HFFc6 (cell line): Measurements from ENCODE around the gene MGAT3. TPM values are rescaled to one million over a fixed set of nuclear protein-coding genes. Genes with fewer than 3 reads are reported as not detected.

Experiments used
- DNase-seq: peaks from one replicate; pipeline ENCODE4 v3.0.0-alpha.2; 2018
- H3K27ac Mint-ChIP-seq: 2 replicates; pipeline ENCODE4 v1.8.0; 2020; ENCODE audit warnings: mild to moderate bottlenecking, mixed read lengths
- H3K27me3 Mint-ChIP-seq: 2 replicates; pipeline ENCODE4 v1.8.0; 2021; ENCODE audit warnings: mild to moderate bottlenecking, moderate library complexity, mixed read lengths; ENCODE audit not compliant: insufficient read depth
- H3K36me3 Mint-ChIP-seq: 2 replicates; pipeline ENCODE4 v1.8.0; 2021; ENCODE audit warnings: low read depth, mixed read lengths
- H3K4me1 Mint-ChIP-seq: 2 replicates; pipeline ENCODE4 v1.8.0; 2020; ENCODE audit warnings: low read depth, mixed read lengths
- H3K4me3 Mint-ChIP-seq: 2 replicates; pipeline ENCODE4 v1.8.0; 2020; ENCODE audit warnings: mild to moderate bottlenecking, moderate library complexity, mixed read lengths
- H3K9me3 Mint-ChIP-seq: 2 replicates; pipeline ENCODE4 v1.8.0; 2020; ENCODE audit warnings: mild to moderate bottlenecking, mixed read lengths
- total RNA-seq, 6 experiments: library from RNA; stranded (reverse); fragmentation: NEBNext Ultra II Directional; extraction: Animal tissue kit (Norgen Biotek cat#: 25700); gene quantifications; 2 replicates in 1 of 6; 3 replicates in 5 of 6; pipeline ENCODE4 v1.2.3, GENCODE V29; 2021
- TF ChIP-seq, protein P1 (sequence below): fragments of 200-600 bp; sonication (generic); IDR thresholded peaks from 2 replicates; pipeline ENCODE4 v1.5.0; 2021; ENCODE audit warnings: antibody characterized with exemption, mild to moderate bottlenecking

The MGAT3 gene
- total RNA-seq, 6 experiments from 2014 or later: not detected

DNA sequence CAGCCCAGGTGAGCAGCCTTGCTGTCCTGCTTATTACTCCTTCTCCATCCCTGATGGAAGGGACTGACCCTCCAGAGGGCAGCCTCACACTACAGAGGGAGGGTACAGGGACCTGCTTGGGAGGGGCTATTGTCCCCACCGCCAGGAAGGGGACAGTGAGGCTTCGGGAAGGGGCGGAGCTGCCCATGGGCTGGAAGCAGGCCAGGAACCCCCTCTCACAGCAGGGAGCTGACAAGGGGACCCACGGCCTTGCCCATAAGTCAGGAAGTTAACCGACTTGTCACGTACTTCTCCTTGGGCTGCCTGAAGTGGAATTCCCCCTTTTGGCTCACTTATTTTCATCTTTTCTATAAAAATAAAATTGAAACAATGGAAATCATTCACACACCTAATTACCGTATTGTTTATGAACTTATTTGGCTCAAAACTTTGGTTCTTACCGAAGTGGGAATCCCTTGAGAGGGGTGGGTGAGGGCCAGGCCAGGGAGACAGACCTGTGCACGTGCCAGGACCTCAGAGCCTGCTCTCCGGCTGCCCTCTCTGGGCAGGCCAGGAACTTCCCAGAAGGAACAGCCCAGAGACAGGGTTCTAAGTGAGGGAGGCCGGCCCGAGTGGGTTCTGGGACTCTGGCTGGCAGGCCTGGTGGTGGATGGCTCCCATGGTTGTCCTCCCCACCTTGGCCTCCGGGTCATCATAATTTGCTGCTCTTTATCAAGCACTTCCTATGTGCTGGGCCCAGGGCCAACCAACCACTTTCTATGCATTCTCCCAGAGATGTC lies 5.8 kb downstream of the MGAT3 start:
- Mint-ChIP-seq H3K9me3 (no peaks in the 10 kb centered on the region), H3K4me3 (no peak overlapping the region), H3K36me3 (no peaks in the 10 kb centered on the region), H3K27ac (no peak overlapping the region), H3K4me1 (peaks cover 4% of the 10 kb centered on the region; the same call in 1 of the 2 replicates), H3K27me3 (peaks cover 31% of the 10 kb centered on the region)
- TF ChIP-seq, protein P1, sequence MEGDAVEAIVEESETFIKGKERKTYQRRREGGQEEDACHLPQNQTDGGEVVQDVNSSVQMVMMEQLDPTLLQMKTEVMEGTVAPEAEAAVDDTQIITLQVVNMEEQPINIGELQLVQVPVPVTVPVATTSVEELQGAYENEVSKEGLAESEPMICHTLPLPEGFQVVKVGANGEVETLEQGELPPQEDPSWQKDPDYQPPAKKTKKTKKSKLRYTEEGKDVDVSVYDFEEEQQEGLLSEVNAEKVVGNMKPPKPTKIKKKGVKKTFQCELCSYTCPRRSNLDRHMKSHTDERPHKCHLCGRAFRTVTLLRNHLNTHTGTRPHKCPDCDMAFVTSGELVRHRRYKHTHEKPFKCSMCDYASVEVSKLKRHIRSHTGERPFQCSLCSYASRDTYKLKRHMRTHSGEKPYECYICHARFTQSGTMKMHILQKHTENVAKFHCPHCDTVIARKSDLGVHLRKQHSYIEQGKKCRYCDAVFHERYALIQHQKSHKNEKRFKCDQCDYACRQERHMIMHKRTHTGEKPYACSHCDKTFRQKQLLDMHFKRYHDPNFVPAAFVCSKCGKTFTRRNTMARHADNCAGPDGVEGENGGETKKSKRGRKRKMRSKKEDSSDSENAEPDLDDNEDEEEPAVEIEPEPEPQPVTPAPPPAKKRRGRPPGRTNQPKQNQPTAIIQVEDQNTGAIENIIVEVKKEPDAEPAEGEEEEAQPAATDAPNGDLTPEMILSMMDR: no peak
- DNase-seq: no peak

DNA sequence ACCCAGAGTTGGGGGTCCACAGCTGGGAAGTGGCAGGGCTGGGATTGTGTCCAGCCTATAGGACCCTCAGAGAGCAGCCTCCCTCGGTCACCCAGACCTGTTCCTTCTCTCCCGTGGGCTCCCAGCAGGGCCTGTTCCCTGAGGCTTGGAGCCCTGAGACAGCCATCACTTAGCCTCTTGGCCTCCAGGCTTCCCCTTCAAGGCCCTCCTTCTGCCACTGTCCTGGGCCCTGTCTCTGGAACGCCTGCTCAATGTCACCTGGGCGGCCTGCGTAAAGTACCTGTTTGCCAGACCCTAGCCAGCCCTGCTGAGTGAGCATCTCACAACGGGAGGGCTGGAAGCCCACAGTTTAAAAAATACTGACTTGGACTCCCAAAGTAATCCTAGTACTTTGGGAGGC lies 6.5 kb downstream of the MGAT3 start:
- Mint-ChIP-seq H3K9me3 (no peaks in the 10 kb centered on the region), H3K4me3 (no peak overlapping the region), H3K27ac (no peak overlapping the region), H3K4me1 (peaks cover 6% of the 10 kb centered on the region; the same call in 1 of the 2 replicates), H3K36me3 (no peaks in the 10 kb centered on the region), H3K27me3 (peaks cover 27% of the 10 kb centered on the region)
- no peak for DNase-seq
- TF ChIP-seq, protein P1: no peak

DNA sequence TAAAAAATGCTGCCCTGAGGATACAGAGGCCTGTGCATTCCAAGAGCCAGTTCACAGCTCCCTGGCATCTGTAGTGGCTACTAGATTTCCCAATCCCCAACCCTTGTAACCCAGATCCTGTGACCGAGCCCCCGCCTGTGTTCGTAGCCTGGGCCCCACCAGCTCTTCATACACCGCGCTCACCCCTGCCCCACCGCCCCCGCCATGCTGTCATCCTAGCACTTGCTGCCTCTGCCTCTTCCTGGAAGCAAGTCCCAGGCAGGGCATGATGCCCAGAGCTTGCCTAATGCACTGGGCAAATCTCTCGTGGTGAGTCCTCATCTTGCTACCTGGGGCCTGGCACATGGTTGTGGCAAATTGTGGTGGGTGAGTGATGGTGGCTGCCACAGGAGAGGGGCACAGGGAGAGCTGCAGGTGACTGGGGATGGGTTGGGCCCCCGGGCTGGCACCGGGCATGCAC lies 7.1 kb downstream of the MGAT3 start:
- H3K27me3 Mint-ChIP-seq: peaks cover 21% of the 10 kb centered on the region
- no peak for DNase-seq
- no peaks in the 10 kb centered on the region for H3K9me3 Mint-ChIP-seq
- TF ChIP-seq, protein P1: no peak
- H3K36me3 Mint-ChIP-seq: no peaks in the 10 kb centered on the region
- H3K4me1 Mint-ChIP-seq: peaks cover 6% of the 10 kb centered on the region; the same call in 1 of the 2 replicates
- no peak overlapping the region for H3K27ac Mint-ChIP-seq
- no peak overlapping the region for H3K4me3 Mint-ChIP-seq

DNA sequence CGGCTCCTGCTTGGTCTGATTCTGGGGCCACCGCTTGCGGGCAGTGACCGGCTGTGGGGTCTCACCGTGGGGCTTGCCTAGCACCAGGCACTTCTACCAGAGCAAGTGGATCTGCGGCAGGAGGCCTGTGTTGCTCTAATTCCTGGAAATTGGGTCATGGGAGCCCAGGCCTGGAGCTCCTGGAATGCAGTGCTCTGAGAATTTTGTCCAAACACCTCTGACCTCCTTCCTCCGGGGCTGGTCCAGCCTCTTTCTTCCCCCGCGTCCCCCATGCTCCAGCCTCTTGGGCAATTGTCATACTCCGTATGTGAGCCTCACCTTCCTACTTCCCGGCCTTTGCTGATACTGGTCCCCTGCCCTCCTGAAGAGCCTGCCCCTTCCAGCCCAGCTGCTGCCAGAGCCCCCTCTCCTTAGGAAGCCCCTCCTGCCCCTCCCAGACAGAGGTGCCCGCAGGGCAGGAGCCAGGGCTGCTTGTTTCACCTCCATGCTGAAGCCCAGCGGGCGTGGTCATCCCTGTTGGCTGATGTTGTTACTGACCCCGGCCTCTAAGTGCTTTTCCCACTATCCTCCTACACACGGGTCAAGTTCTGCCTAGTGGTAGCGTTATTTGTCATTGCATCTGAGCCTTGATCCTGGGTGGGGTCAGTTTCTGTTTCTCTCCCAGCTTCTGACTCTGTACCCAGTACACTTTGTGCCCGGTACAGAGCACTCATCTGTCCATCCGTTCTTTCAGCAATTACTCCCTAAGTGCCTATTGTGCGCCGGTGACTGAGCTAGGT lies 9.6 kb downstream of the MGAT3 start:
- DNase-seq: no peak
- H3K36me3 Mint-ChIP-seq: no peaks in the 10 kb centered on the region
- TF ChIP-seq, protein P1: no peak
- no peaks in the 10 kb centered on the region for H3K9me3 Mint-ChIP-seq
- H3K4me3 Mint-ChIP-seq: no peak overlapping the region
- no peak overlapping the region for H3K27ac Mint-ChIP-seq
- peaks cover 16% of the 10 kb centered on the region for H3K4me1 Mint-ChIP-seq
- H3K27me3 Mint-ChIP-seq: peaks cover 14% of the 10 kb centered on the region

DNA sequence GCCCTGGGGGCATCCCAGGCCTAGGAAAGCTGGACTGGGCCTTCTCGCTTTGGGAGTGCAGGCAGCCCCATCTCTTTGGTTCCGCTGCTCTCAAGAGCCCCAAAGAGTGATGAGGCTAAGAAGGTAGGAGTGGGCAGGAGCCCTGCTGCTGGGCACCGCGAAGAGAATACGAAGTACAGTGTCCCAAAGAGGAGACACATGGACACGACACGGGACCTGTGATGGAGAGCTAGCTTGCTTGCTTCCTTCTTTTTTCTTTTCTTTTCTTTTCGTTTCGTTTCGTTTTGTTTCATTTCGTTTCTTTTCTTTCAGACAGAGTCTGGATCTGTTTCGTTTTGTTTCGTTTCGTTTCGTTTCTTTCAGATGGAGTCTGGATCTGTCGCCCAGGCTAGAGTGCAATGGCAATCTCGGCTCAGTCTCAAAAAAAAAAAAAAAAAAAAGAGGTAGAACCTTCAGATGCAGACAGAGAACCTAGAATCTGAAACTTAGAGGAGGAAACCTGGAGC lies 10.6 kb downstream of the MGAT3 start:
- TF ChIP-seq, protein P1: no peak

More for the DNA sequence above, 10.6 kb downstream of the MGAT3 start:
- Mint-ChIP-seq H3K36me3 (no peaks in the 10 kb centered on the region), H3K27me3 (peaks cover 14% of the 10 kb centered on the region), H3K9me3 (no peaks in the 10 kb centered on the region), H3K4me1 (peaks cover 26% of the 10 kb centered on the region), H3K4me3 (peak overlapping the region; percentile 59; the same call in 1 of the 2 replicates), H3K27ac (no peak overlapping the region)
- DNase-seq: no peak
